HCT116 (cell line): ENCODE data around the gene MNT.

ENCODE experiments used
- CEBPB ChIP-seq: IDR thresholded peaks from 2 replicates; pipeline ENCODE4 v1.6.1; 2012; ENCODE audit warnings: low read depth
- CTCF ChIP-seq, 3 experiments: fragments of 200-600 bp in 1 of 3; sonication (generic) in 1 of 3; IDR thresholded peaks in 2 of 3; conservative IDR thresholded peaks in 1 of 3; 2 replicates each; pipeline ENCODE4 v1.5.1; 2012 to 2017; ENCODE audit warnings: low read depth in 2 of 3, low read length in 2 of 3, antibody characterized with exemption in 1 of 3, borderline replicate concordance in 1 of 3, control low read depth in 1 of 3, mild to moderate bottlenecking in 1 of 3, mixed read lengths in 1 of 3, mixed run types in 1 of 3, moderate library complexity in 1 of 3; ENCODE audit not compliant: insufficient read depth in 1 of 3
- EZH2 ChIP-seq: fragments of 200-600 bp; sonication (generic); IDR thresholded peaks from 2 replicates; pipeline ENCODE4 v1.6.1; 2017; ENCODE audit warnings: antibody characterized with exemption, mixed run types
- POLR2A ChIP-seq: IDR thresholded peaks from 2 replicates; pipeline ENCODE4 v1.7.0; 2011; ENCODE audit warnings: borderline replicate concordance; ENCODE audit not compliant: insufficient read depth, insufficient read length; ENCODE audit errors: extremely low read depth
- RAD21 ChIP-seq: IDR thresholded peaks from 2 replicates; pipeline ENCODE4 v1.6.1; 2012; ENCODE audit warnings: low read depth, mild to moderate bottlenecking
- ZFX ChIP-seq: fragments of 450-650 bp; IDR thresholded peaks from 2 replicates; pipeline ENCODE4 v1.6.1; 2017

GRCh38 chr17:2418572-2418971 is 17.7 kb upstream of the MNT start:
- TF ChIP-seq CTCF (IDR thresholded peaks at IDR 0.05 in 2 of 3, conservative IDR thresholded peaks at IDR 0.05 in 1 of 3; ENCODE audit: borderline replicate concordance in 1 of 3, insufficient read depth in 1 of 3, low read depth in 2 of 3, low read length in 2 of 3) (no peak), POLR2A (no peak), CEBPB (no peak), ZFX (no peak), EZH2 (no peak), RAD21 (no peak)
